Gastrocnemius medialis (tissue), 4 donors: Measurements from ENCODE around the gene TTLL7. TPM values are rescaled to one million over a fixed set of nuclear protein-coding genes. Genes with fewer than 3 reads are reported as not detected.

Experiments
- ATAC-seq, 2 donors: fragments of 150-250 bp; one replicate each; pipeline ENCODE4 v1.9.1; 2016
- DNase-seq, 2 donors: peaks; one replicate each; pipeline ENCODE4 v3.0.0-alpha.2; 2019
- H3K27ac ChIP-seq, 4 donors: fragments of 200-600 bp; sonication (generic); 1 replicate in 1 of 4; 2 replicates in 3 of 4; pipeline ENCODE4 v1.5.1; 2016 to 2018; ENCODE audit warnings: mild to moderate bottlenecking in 2 of 4, moderate library complexity in 1 of 4
- H3K27me3 ChIP-seq, 3 donors: fragments of 200-600 bp; sonication (generic) in 2 of 3; 1 replicate in 1 of 3; 2 replicates in 2 of 3; pipeline versions ENCODE4 v1.5.1 to v1.6.0; 2016 to 2019; ENCODE audit warnings: mild to moderate bottlenecking in 1 of 3, moderate library complexity in 1 of 3
- H3K36me3 ChIP-seq, 2 donors: fragments of 200-600 bp; sonication (generic) in 1 of 2; one replicate each; pipeline ENCODE4 v1.5.1; 2017 to 2018
- H3K4me1 ChIP-seq, 2 donors: fragments of 200-600 bp; sonication (generic) in 1 of 2; one replicate each; pipeline ENCODE4 v1.5.1; 2016 to 2017; ENCODE audit warnings: mild to moderate bottlenecking in 2 of 2
- H3K4me3 ChIP-seq, 4 donors: fragments of 200-600 bp; sonication (generic) in 3 of 4; 1 replicate in 1 of 4; 2 replicates in 3 of 4; pipeline ENCODE4 v1.5.1; 2016 to 2019; ENCODE audit warnings: mild to moderate bottlenecking in 2 of 4
- H3K9me3 ChIP-seq, 3 donors: fragments of 200-600 bp; sonication (generic) in 2 of 3; 1 replicate in 1 of 3; 2 replicates in 2 of 3; pipeline ENCODE4 v1.5.1; 2016 to 2019
- CTCF ChIP-seq, 5 experiments: fragments of 450-650 bp in 3 of 5; fragments of 200-600 bp in 2 of 5; sonication (generic) in 2 of 5; IDR thresholded peaks in 4 of 5; conservative IDR thresholded peaks in 1 of 5; 1 replicate in 4 of 5; 2 replicates in 1 of 5; pipeline ENCODE4 v1.5.1; 2016 to 2019; ENCODE audit warnings: antibody characterized with exemption in 5 of 5, mild to moderate bottlenecking in 3 of 5, moderate library complexity in 3 of 5
- POLR2A ChIP-seq, 2 donors: fragments of 450-650 bp; IDR thresholded peaks; one replicate each; pipeline ENCODE4 v1.6.1; 2017; ENCODE audit warnings: antibody characterized with exemption in 2 of 2, mild to moderate bottlenecking in 2 of 2, moderate library complexity in 2 of 2
- in situ Hi-C, 4 donors: fragments of 200-750 bp; cut with MboI; loops; one replicate each; pipeline versions ENCODE4 v1.15.0 to v1.8.0; 2017; ENCODE audit warnings: low sequenced_read_pairs in 4 of 4
- intact Hi-C: fragments of 100-400 bp; cut with DNase I; formaldehyde crosslinking; loops from one replicate; pipeline ENCODE4 v1.15.1; 2023; ENCODE audit warnings: low total_unique reads
- total RNA-seq, 4 donors: library from RNA; depleted of rRNA; stranded (reverse); fragments of >200 nt; gene quantifications; one replicate each; pipeline versions ENCODE4 v1.1.0 to v1.2.3, GENCODE V29; 2016

Gene TTLL7
- total RNA-seq, 4 donors from 2014 or later: 8.2 to 22.9 (median 12.3) TPM

GRCh38 chr1:83961571-83962295 lies 37.2 kb downstream of the TTLL7 start:
- DNase-seq (no peak), ATAC-seq (no peak)
- in situ Hi-C loops: no loop called here
- peaks cover 0 to 17% of the 10 kb centered on the region in 2 donors for H3K4me1 ChIP-seq
- no peak for TF ChIP-seq CTCF (IDR thresholded peaks at IDR 0.05 in 4 of 5, conservative IDR thresholded peaks at IDR 0.05 in 1 of 5)
- TF ChIP-seq POLR2A (IDR thresholded peaks at IDR 0.05): no peak
- no peaks in the 10 kb centered on the region for H3K36me3 ChIP-seq
- no peaks in the 10 kb centered on the region for H3K27me3 ChIP-seq
- no peaks in the 10 kb centered on the region for H3K9me3 ChIP-seq
- H3K27ac ChIP-seq: no peak overlapping the region
- intact Hi-C loops: no loop called here
- no peak overlapping the region for H3K4me3 ChIP-seq

DNA sequence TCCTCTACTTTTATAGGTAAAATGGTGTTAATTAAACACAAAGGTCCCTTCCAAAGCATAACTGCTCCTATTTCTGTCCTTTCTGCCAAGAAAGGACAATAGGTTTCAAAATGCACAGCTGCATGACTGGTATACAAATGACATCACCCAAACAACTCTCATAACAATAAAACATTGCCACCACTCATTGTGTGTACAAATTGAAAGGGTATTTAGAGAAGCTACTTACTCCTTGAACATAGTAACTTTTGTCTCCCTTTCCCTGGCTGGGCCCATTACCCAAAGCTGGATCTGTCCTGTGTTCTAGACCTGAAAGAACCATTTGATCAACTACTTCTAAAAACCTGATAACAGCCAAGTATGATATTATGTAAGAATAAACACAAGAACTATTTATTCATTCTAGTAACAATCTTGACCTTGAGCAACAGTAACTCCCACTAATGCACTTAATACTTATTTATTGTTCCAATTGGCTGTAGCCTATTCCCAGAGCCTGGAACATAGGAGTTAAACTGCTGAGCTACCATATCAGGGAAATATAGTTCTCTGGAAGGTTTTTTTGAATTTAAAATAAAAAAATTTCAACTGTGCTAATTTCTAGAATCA lies 38.2 kb downstream of the TTLL7 start:
- Histone ChIP-seq H3K4me3 (no peak overlapping the region), H3K9me3 (no peaks in the 10 kb centered on the region), H3K36me3 (no peaks in the 10 kb centered on the region), H3K4me1 (peaks cover 0 to 9% of the 10 kb centered on the region in 2 donors), H3K27ac (no peak overlapping the region), H3K27me3 (no peaks in the 10 kb centered on the region)
- TF ChIP-seq POLR2A (IDR thresholded peaks at IDR 0.05) (no peak), CTCF (IDR thresholded peaks at IDR 0.05 in 4 of 5, conservative IDR thresholded peaks at IDR 0.05 in 1 of 5) (no peak)
- intact Hi-C loops: no loop called here
- DNase-seq: no peak
- ATAC-seq: no peak
- in situ Hi-C loops: no loop called here

DNA sequence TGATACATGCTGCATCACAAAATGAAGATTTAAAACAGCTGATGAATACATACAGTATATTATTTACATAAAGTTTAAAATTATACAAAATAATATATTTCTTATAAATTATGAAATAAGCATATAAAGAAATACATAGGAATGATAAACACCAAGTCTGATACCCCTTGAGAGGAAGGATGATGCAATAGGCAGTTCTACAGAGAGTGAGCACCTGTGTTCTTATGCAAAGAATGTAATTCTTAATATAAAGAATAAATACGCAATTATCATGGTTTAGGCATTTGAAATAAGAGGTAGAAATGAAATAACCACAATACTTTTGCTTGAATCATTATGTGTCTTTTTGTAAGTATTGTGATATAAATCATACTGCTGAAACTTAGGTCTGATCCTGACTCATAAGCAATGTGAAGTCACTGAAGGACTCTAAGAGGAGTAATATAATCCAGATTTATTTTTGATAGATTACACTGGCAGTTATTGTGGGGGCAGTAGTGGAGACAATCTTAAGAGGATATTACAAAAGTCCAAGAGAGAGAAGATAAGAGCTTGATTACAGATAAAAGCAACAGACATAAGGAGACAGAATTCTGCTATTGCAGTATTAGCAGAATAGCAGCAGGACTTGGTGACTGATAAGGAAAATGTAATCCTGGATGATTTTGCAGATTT lies 39.0 kb downstream of the TTLL7 start:
- H3K27ac ChIP-seq: no peak overlapping the region
- intact Hi-C loops (no loop called here), in situ Hi-C loops (no loop called here)
- no peaks in the 10 kb centered on the region for H3K27me3 ChIP-seq
- H3K4me1 ChIP-seq: peaks cover 0 to 9% of the 10 kb centered on the region in 2 donors
- TF ChIP-seq CTCF (IDR thresholded peaks at IDR 0.05 in 4 of 5, conservative IDR thresholded peaks at IDR 0.05 in 1 of 5) (no peak), POLR2A (IDR thresholded peaks at IDR 0.05) (no peak)
- H3K36me3 ChIP-seq: no peaks in the 10 kb centered on the region
- no peak for ATAC-seq
- no peaks in the 10 kb centered on the region for H3K9me3 ChIP-seq
- no peak overlapping the region for H3K4me3 ChIP-seq
- no peak for DNase-seq

GRCh38 chr1:83958704-83959103 lies 40.2 kb downstream of the TTLL7 start:
- in situ Hi-C loops: no loop called here

More at GRCh38 chr1:83958704-83959103, 40.2 kb downstream of the TTLL7 start:
- TF ChIP-seq CTCF (IDR thresholded peaks at IDR 0.05 in 4 of 5, conservative IDR thresholded peaks at IDR 0.05 in 1 of 5) (no peak), POLR2A (IDR thresholded peaks at IDR 0.05) (no peak)
- Histone ChIP-seq H3K4me3 (no peak overlapping the region), H3K27ac (no peak overlapping the region), H3K36me3 (no peaks in the 10 kb centered on the region), H3K27me3 (no peaks in the 10 kb centered on the region), H3K4me1 (peaks cover 0 to 9% of the 10 kb centered on the region in 2 donors), H3K9me3 (no peaks in the 10 kb centered on the region)
- ATAC-seq (no peak), DNase-seq (no peak)
- intact Hi-C loops: no loop called here
